ENCODE data around the gene KYNU.

GRCh38 chr2:142994665-142995064 is 117.2 kb downstream of the KYNU start:
- no peak for TF ChIP-seq EZH2 (IDR thresholded peaks at IDR 0.05; ENCODE audit: insufficient read depth, poor library complexity, severe bottlenecking)
- TF ChIP-seq EZH2phosphoT487 (IDR thresholded peaks at IDR 0.05; ENCODE audit: insufficient read depth, low read depth) = no peak
